Measurements from ENCODE around the gene CST3.

GRCh38 chr20:23604306-23604705 lies 33.4 kb downstream of the CST3 start:
- TF ChIP-seq EZH2 (IDR thresholded peaks at IDR 0.05; ENCODE audit: low read depth, low read length, severe bottlenecking) (no peak), CTCF (IDR thresholded peaks at IDR 0.05; ENCODE audit: control extremely low read depth in 1 of 3, insufficient read depth in 1 of 3, low read depth in 1 of 3, low read length in 3 of 3) (no peak), MAX (IDR thresholded peaks at IDR 0.05) (no peak), EP300 (IDR thresholded peaks at IDR 0.05; ENCODE audit: borderline replicate concordance in 1 of 2, low read depth in 2 of 2, low read length in 2 of 2) (no peak), CHD2 (IDR thresholded peaks at IDR 0.05; ENCODE audit: low read length) (no peak)

All from H1 (cell line).